Measurements from ENCODE around the gene KANK4. TPM values are rescaled to one million over a fixed set of nuclear protein-coding genes. Genes with fewer than 3 reads are reported as not detected.

Gene KANK4
- total and polyA plus RNA-seq, 2 of the 4 experiments (the other 2 are of a cell fraction), result not detected

GRCh38 chr1:62309906-62310305 is 9.3 kb downstream of the KANK4 start:
- no peak overlapping the region for H3K4me2 ChIP-seq (ENCODE audit: low read depth, low read length)
- no peak overlapping the region for H3K4ac ChIP-seq (ENCODE audit: low read depth, low read length)
- no peaks in the 10 kb centered on the region for H3K36me3 ChIP-seq (ENCODE audit: control insufficient read depth, insufficient read depth, low read length)
- H2AK5ac ChIP-seq (ENCODE audit: low read depth, low read length), result no peak overlapping the region
- no peak overlapping the region for H2AFZ ChIP-seq (replicated peaks; ENCODE audit: low read length, poor library complexity)
- CTCF ChIA-PET, result no interaction called here
- POLR2A ChIA-PET (ENCODE audit: unreplicated experiment), result no interaction called here
- no peaks in the 10 kb centered on the region for H3K79me1 ChIP-seq (ENCODE audit: low read depth in 1 of 2, low read length in 2 of 2)
- H2AK9ac ChIP-seq (replicated peaks; ENCODE audit: low read depth, low read length, poor library complexity), result no peak overlapping the region
- no peaks in the 10 kb centered on the region for H4K20me1 ChIP-seq (ENCODE audit: insufficient read depth, low read length)
- DNase-seq (no peak), ATAC-seq (ENCODE audit: low read depth) (no peak)
- H4K5ac ChIP-seq (ENCODE audit: low read depth, low read length), result no peak overlapping the region
- no peak overlapping the region for H3K27ac ChIP-seq (ENCODE audit: insufficient read depth, low read length)
- in situ Hi-C loops (cut with MboI; ENCODE audit: low sequenced_read_pairs) (no loop called here), intact Hi-C loops (cut with micrococcal nuclease) (no loop called here), dilution Hi-C loops (cut with HindIII; ENCODE audit: low sequenced_read_pairs, unreplicated experiment) (no loop called here)
- no peak overlapping the region for H3K56ac ChIP-seq (ENCODE audit: extremely low read depth, insufficient read depth, low read length)
- H3K23ac ChIP-seq (ENCODE audit: low read depth, low read length), result no peak overlapping the region
- no peak overlapping the region for H3K9ac ChIP-seq (ENCODE audit: low read depth, low read length)
- no peak overlapping the region for H3K18ac ChIP-seq (ENCODE audit: low read depth, low read length)
- H2BK120ac ChIP-seq (ENCODE audit: low read depth, low read length), result no peak overlapping the region
- no peak overlapping the region for H3K4me3 ChIP-seq (ENCODE audit: insufficient read depth, low read depth, low read length)
- no TSS peak for BruUV-seq (replicated peaks)
- H3K14ac ChIP-seq (replicated peaks; ENCODE audit: low read depth, low read length), result no peak overlapping the region
- H2BK5ac ChIP-seq (ENCODE audit: low read depth, low read length, poor library complexity, severe bottlenecking), result no peak overlapping the region
- H2BK20ac ChIP-seq (ENCODE audit: low read depth, low read length), result no peak overlapping the region
- no peak overlapping the region for H4K91ac ChIP-seq (ENCODE audit: insufficient read depth, low read depth, low read length)
- WGBS, 2 experiments (ENCODE audit: extremely low coverage in 2 of 2, insufficient read length in 1 of 2), result 40% methylated on average over 1 of the region's 7 CpGs; no CpG with 5 or more reads in 1 of the 2 experiments
- H2BK15ac ChIP-seq (ENCODE audit: low read depth, low read length), result no peak overlapping the region
- H3K27me3 ChIP-seq (ENCODE audit: control insufficient read depth, insufficient read depth, low read length), result no peaks in the 10 kb centered on the region
- H3K4me1 ChIP-seq (ENCODE audit: control insufficient read depth, insufficient read depth, low read length), result no peaks in the 10 kb centered on the region
- TF ChIP-seq CTCF (conservative IDR thresholded peaks at IDR 0.05; ENCODE audit: low read depth, low read length), result no peak
- H3K9me3 ChIP-seq (ENCODE audit: control insufficient read depth, insufficient read depth, low read length), result no peaks in the 10 kb centered on the region
- H3K9me1 ChIP-seq (ENCODE audit: insufficient read depth, low read length), result no peaks in the 10 kb centered on the region
- no peak overlapping the region for H4K8ac ChIP-seq (ENCODE audit: low read depth in 2 of 2, low read length in 2 of 2)

Data from IMR-90 (cell line).